ENCODE measurements around the gene RBMS1.
"Not testable (repeated sequence)": the region's sequence is repeated elsewhere in the genome, so short reads cannot be mapped to it uniquely, and the experiment has no call there.

Gene RBMS1

GRCh38 chr2:160505256-160505655, 11.6 kb upstream of the RBMS1 start:
- DNase-seq (ENCODE audit: low spot score) (no peak), FAIRE-seq (no peak)

GRCh38 chr2:160502478-160502877, 8.9 kb upstream of the RBMS1 start:
- FAIRE-seq (no peak), DNase-seq (ENCODE audit: low spot score) (no peak)

DNA sequence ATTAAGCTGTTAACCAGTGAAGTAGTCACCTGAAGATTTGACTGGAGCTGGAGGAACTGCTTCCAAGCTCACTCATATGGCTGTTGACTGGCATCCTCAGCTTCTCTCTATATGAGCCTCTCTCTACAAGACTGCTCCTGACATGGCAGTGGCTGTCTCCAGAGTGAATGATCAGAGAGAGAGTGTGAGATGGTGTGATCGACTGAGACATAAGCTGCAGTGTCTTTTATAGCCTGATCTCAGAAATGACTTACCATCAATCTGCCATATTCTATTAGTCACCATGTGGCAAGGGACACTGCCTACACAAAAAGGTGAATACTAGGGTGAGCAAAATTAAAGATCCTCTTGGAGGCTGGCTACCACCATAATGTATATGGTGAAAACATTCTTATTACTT, 7.8 kb upstream of the RBMS1 start:
- FAIRE-seq (no peak), DNase-seq (ENCODE audit: low spot score) (no peak)

GRCh38 chr2:160499865-160500264, 6.3 kb upstream of the RBMS1 start:
- no peak for FAIRE-seq
- no peak for DNase-seq (ENCODE audit: low spot score)

GRCh38 chr2:160498137-160498536, 4.5 kb upstream of the RBMS1 start:
- no peak for DNase-seq (ENCODE audit: low spot score)
- FAIRE-seq: no peak

GRCh38 chr2:160494201-160494644, 616 bp upstream of the RBMS1 start:
- DNase-seq (ENCODE audit: low spot score) (no peak), FAIRE-seq (no peak)

- DNase-seq (ENCODE audit: low spot score): peak; percentile 50
Measured at GRCh38 chr2:160492401-160493226, 993 bp downstream of the RBMS1 start.

GRCh38 chr2:160491911-160492371, 1.7 kb downstream of the RBMS1 start:
- DNase-seq (ENCODE audit: low spot score) (peak; percentile 43), FAIRE-seq (peak; percentile 2)

More at GRCh38 chr2:160492401-160493226, 993 bp downstream of the RBMS1 start:
- peak; percentile 58 for FAIRE-seq

DNA sequence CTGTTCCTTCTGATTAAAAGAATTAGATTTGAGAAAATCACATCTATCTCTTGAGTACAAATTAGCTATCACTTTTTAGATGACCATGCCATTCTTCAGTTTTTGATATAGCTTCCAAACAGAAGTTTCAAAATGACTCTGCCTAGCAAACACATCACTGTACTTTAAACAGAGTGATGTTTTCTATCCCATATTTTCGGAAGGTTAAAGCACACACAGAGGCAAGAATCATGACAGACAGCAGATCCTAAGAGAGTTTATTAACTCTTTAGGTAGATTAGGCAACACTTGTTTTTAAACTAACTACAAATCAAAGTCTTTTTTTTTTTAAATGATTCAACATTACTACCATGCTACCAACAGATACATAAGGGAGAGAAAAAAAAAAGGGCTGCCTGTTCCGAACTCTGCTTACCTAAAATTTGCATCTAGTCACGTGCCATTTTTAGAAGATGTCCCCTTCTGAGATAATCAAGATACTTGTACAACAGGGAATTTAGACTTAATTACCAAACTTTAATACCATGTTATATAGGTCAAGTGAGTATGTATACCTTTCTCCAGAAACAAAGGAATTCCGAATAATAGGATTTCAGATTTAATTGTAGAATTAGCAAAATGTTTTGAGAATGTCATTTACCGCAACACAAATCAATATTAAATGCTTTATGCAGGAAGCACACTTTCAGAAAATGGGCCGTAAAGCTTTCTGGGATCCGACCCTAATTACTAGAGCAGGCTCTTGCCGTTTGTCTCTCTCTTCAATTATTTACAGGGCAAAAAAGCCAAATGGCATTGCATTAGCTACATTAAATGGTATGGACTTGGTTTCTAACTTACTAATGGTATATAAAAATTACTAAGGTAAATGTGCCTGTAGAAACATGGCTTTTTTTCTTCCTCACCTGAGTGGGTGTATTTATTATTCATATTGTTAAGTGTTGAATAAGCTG, 2.6 kb downstream of the RBMS1 start:
- DNase-seq (ENCODE audit: low spot score) (no peak), FAIRE-seq (no peak)

DNA sequence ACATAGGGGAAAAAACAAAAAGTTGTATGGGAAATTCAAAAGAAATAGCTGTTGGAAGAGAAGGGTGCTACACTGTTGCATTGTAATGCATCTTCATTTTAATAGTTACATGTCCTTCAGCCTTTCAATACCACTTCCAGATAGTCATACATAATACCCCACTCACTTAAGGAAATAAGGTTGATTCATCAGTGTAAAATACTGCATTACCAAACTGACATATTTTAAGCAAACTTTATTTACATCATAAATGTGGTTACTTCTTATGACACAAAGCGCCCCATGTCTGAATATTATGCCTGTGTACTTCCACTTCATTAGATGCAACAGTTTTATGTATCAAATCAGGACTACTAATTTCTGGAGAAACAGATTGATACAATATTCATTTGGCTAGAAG, 4.5 kb downstream of the RBMS1 start:
- FAIRE-seq (no peak), DNase-seq (ENCODE audit: low spot score) (no peak)

GRCh38 chr2:160488289-160488688, 5.3 kb downstream of the RBMS1 start:
- not testable (repeated sequence) for FAIRE-seq; DNase-seq (ENCODE audit: low spot score)

DNA sequence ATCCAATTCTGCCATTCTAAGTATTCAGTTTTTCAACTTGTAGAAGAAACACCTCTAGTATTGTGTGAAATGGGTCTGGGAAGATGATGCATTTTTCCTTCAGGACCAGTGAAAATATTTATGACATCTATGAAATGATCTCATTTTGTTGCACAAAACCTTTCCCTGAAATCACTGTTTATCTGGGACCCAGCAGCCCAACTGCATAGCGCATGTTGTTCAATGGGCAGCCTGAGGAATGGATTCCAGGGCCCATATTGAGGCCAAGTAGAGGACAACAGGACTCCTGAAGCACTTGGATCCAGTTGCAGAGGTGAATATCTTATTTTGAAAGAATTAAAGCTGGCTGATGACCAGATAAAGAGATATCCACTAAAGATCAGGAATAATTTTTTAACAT, 7.3 kb downstream of the RBMS1 start:
- no peak for FAIRE-seq
- no peak for DNase-seq (ENCODE audit: low spot score)

GRCh38 chr2:160484859-160485520, 8.6 kb downstream of the RBMS1 start:
- DNase-seq (ENCODE audit: low spot score) (no peak), FAIRE-seq (no peak)

DNA sequence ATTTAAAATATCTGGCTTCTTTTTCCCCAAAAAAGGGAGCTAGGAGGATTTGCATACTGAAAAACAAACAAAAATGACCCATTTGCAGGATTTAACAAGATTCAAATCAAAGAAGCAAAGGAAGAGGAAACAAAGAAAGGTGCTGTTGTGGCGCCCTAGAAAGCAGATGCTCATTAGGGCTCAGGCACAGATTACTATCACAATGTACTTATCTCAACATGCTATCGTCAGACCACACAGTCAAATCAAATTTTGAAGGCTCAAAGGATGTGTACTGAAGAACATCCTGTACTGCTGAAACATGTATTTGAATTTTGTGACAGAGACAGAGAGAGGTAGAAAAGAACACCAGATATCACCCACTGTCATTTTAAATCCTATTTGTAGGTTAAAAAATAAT, 10.9 kb downstream of the RBMS1 start:
- FAIRE-seq (no peak), DNase-seq (ENCODE audit: low spot score) (no peak)

GRCh38 chr2:160479269-160479668, 14.3 kb downstream of the RBMS1 start:
- DNase-seq (ENCODE audit: low spot score): no peak
- no peak for FAIRE-seq

DNA sequence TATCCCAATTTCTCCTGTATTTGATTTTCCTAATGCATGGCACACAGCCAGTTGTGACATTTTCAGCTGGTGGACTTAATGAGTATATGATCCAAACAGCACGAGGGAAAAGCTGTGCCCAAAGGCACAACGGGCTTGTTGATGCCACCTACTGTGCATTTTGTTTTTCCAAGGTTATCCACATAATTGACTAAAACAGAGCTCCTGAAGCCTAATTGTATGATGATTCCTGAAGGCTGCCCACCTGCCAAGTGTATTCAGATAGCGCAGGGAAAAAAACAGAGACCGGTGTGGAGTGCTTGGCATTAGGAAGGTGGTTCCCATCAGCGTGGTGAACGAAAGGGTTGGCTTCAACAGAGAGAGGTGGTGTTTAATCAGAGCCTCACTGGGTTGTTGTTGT, 14.9 kb downstream of the RBMS1 start:
- DNase-seq (ENCODE audit: low spot score) (no peak), FAIRE-seq (no peak)

DNA sequence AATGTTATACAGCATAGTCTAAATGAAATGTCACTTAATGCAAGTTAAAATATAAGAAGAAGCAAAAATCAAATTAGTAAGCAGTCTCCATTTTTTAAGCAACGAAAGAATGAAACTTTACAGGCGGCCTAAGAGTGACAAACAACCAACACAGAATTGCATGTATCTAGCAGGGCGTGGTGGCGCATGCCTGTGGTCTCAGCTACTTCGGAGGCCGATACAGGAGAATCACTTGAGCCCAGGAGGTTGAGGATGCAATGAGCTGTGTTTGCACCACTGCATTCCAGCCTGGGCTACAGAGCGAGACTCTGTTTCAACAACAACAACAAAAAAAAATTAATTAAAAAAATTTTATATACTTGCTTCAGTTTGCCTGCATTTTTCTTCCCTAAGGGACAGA, 16.6 kb downstream of the RBMS1 start:
- DNase-seq (ENCODE audit: low spot score): no peak
- FAIRE-seq: no peak

DNA sequence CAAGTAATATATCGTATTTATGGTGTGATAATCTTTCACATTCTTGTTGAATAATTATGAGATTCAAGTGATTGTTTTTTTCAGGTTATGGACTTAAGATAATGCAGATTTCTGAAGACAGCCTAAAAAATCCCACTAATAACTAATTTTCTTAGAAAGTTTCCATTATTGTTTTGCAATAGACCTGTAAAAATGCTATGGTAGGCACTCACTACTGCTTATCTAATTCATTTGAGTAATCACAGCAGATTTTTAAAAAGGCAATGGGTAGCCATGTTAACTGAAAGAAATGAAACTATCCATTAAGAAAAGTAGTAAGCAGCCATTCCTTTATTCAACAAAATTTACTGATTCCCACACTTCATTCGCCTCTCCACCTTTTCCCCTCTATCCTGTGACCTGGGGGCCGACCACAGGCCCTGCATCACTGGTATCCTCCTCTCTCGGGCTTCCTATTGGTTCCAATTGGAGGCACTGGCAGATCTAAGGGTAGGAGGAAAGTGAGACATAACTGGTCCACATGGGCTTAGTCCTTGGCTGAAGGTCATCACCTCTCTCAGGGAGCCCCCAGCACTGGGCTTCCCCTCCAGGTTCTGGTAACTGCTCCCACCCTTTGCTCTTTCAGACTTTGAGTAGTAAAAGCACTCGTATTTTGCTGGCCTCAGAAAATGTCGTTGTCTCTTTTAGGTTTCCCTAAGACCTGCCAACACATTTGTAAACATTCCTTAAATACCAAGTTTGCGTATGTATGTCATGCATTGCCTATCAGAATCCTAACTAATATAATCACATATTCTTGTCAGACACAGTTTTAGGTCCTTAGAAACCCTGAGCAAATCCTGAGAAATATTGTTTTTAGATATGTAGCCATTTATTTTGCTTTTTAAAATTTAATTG, 18.5 kb downstream of the RBMS1 start:
- no peak for FAIRE-seq
- DNase-seq (ENCODE audit: low spot score): no peak

- FAIRE-seq (no peak), DNase-seq (ENCODE audit: low spot score) (no peak)
Measured at GRCh38 chr2:160474319-160474645, 19.3 kb downstream of the RBMS1 start.

DNA sequence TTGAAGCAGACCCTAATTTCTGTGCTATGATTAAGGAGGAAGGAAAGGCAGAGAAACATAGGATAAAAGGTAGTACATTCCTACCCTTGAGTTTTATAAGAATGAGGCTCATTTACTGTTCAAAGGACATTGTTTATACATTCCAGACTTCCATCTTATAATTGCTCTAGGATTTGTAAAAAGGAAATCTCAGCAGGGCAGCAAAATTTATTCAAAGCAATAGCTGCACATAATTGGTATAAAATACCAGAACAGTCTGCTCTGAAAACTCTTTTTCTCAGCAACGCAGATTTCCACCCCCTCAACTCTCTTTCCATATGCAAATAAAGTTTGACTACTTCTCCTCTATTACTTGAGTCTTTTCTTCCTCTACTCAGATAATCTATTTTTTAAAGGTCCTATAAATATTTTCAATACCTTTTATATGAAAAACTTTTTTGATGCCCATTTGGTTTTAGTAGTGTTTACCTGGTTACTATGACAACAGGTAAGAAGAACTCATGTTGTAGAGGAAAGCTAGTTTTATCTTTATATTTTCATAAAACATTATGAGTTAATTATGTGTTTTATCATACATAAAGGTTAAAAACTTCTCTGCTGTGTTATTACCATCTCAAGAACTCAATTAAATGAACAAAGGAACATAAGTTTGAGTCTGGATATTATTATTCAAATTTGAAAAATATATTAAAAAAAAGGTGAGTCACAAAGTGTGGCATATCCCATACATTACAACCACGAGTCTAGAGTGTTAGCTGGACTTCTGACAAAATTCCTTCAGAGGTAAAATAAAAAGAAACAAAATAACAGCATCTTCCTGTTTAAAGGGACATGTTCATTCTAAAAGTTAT, 19.9 kb downstream of the RBMS1 start:
- DNase-seq (ENCODE audit: low spot score) (no peak), FAIRE-seq (no peak)

Data from RCC 7860 (cell line).